ENCODE results near the gene CD59.

DNA sequence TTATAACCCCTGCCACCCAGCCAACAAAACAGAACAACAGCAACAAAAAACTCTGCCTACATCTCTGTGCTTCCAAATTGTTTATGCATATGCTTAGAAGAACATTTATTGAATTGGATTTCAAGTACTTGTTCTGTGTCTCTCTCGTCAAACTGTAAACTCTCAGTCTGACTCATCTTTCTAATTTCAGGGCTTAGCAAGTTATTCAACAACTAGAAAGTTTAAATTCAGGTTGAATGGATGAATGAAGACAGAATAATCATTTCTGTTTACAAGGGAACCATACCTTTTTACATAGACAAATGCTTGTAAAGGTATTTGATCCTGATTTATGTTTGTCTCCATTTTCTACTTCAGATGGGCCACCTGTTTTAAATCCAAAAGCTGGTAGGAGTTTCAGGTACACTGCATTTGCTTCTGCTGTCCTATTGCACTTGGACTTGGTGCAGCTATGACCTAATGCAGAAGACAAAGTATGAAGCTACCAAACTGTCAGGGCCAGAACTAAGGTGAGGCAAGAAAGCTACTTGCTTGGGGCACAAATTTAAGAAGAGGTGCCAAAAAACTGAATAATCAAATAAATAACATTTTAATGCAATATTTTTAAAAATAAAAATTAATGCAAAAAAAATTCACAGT lies 39.7 kb upstream of the CD59 start:
- TF ChIP-seq, protein P1, sequence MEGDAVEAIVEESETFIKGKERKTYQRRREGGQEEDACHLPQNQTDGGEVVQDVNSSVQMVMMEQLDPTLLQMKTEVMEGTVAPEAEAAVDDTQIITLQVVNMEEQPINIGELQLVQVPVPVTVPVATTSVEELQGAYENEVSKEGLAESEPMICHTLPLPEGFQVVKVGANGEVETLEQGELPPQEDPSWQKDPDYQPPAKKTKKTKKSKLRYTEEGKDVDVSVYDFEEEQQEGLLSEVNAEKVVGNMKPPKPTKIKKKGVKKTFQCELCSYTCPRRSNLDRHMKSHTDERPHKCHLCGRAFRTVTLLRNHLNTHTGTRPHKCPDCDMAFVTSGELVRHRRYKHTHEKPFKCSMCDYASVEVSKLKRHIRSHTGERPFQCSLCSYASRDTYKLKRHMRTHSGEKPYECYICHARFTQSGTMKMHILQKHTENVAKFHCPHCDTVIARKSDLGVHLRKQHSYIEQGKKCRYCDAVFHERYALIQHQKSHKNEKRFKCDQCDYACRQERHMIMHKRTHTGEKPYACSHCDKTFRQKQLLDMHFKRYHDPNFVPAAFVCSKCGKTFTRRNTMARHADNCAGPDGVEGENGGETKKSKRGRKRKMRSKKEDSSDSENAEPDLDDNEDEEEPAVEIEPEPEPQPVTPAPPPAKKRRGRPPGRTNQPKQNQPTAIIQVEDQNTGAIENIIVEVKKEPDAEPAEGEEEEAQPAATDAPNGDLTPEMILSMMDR (IDR thresholded peaks at IDR 0.05) = no peak
- no peak for TF ChIP-seq SIN3A (IDR thresholded peaks at IDR 0.05; ENCODE audit: borderline replicate concordance, insufficient read depth, low read depth, low read length)
- TF ChIP-seq, protein P2, sequence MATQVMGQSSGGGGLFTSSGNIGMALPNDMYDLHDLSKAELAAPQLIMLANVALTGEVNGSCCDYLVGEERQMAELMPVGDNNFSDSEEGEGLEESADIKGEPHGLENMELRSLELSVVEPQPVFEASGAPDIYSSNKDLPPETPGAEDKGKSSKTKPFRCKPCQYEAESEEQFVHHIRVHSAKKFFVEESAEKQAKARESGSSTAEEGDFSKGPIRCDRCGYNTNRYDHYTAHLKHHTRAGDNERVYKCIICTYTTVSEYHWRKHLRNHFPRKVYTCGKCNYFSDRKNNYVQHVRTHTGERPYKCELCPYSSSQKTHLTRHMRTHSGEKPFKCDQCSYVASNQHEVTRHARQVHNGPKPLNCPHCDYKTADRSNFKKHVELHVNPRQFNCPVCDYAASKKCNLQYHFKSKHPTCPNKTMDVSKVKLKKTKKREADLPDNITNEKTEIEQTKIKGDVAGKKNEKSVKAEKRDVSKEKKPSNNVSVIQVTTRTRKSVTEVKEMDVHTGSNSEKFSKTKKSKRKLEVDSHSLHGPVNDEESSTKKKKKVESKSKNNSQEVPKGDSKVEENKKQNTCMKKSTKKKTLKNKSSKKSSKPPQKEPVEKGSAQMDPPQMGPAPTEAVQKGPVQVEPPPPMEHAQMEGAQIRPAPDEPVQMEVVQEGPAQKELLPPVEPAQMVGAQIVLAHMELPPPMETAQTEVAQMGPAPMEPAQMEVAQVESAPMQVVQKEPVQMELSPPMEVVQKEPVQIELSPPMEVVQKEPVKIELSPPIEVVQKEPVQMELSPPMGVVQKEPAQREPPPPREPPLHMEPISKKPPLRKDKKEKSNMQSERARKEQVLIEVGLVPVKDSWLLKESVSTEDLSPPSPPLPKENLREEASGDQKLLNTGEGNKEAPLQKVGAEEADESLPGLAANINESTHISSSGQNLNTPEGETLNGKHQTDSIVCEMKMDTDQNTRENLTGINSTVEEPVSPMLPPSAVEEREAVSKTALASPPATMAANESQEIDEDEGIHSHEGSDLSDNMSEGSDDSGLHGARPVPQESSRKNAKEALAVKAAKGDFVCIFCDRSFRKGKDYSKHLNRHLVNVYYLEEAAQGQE (IDR thresholded peaks at IDR 0.05; ENCODE audit: insufficient read depth in 1 of 2, low read depth in 2 of 2, low read length in 1 of 2) = no peak
- no peak for TF ChIP-seq POLR2AphosphoS5 (IDR thresholded peaks at IDR 0.05; ENCODE audit: low read depth, low read length)
